Trophoblast cell (in vitro differentiated cells and primary cell): Measurements from ENCODE around the gene AEBP2.

Experiments
- DNase-seq, 2 donors: peaks; one replicate each; pipeline ENCODE4 v3.0.0-alpha.2; 2016
- H2AFZ ChIP-seq: 2 replicates; pipeline ENCODE4 v1.6.1; 2013; ENCODE audit warnings: low read length, moderate library complexity, mild to moderate bottlenecking; ENCODE audit not compliant: insufficient read depth, poor library complexity
- H2AK5ac ChIP-seq: 2 replicates; pipeline ENCODE4 v1.6.1; 2013; ENCODE audit warnings: mild to moderate bottlenecking, low read length
- H2BK120ac ChIP-seq: 2 replicates; pipeline ENCODE4 v1.6.1; 2013; ENCODE audit warnings: low read length, mild to moderate bottlenecking, moderate library complexity; ENCODE audit not compliant: insufficient read depth, poor library complexity
- H2BK12ac ChIP-seq: 2 replicates; pipeline ENCODE4 v1.6.1; 2013; ENCODE audit warnings: mild to moderate bottlenecking, low read length, moderate library complexity
- H2BK5ac ChIP-seq: 2 replicates; pipeline ENCODE4 v1.6.1; 2013; ENCODE audit warnings: low read length, low read depth, moderate library complexity, mild to moderate bottlenecking; ENCODE audit not compliant: poor library complexity
- H3K14ac ChIP-seq: 2 replicates; pipeline ENCODE4 v1.6.1; 2013; ENCODE audit warnings: mild to moderate bottlenecking, low read length
- H3K18ac ChIP-seq: 2 replicates; pipeline ENCODE4 v1.6.1; 2013; ENCODE audit warnings: mild to moderate bottlenecking, low read length
- H3K23ac ChIP-seq: 2 replicates; pipeline ENCODE4 v1.6.1; 2013; ENCODE audit warnings: low read length
- H3K27ac ChIP-seq: 2 replicates; pipeline ENCODE4 v1.5.1; 2013; ENCODE audit warnings: low read depth, mild to moderate bottlenecking, inconsistent platforms, low read length, moderate library complexity
- H3K27me3 ChIP-seq: 2 replicates; pipeline ENCODE4 v1.6.1; 2013; ENCODE audit warnings: inconsistent platforms, mild to moderate bottlenecking, low read length, moderate library complexity; ENCODE audit not compliant: insufficient read depth
- H3K36me3 ChIP-seq, 2 experiments: 1 replicate in 1 of 2; 2 replicates in 1 of 2; pipeline ENCODE4 v1.6.1; 2013; ENCODE audit warnings: low read length in 2 of 2, mild to moderate bottlenecking in 2 of 2, moderate library complexity in 1 of 2; ENCODE audit not compliant: insufficient read depth in 2 of 2, control insufficient read depth in 1 of 2
- H3K4ac ChIP-seq: 2 replicates; pipeline ENCODE4 v1.6.1; 2013; ENCODE audit warnings: low read depth, mild to moderate bottlenecking, low read length, moderate library complexity
- H3K4me1 ChIP-seq, 2 experiments: 1 replicate in 1 of 2; 2 replicates in 1 of 2; pipeline ENCODE4 v1.6.1; 2013; ENCODE audit warnings: low read length in 2 of 2, mild to moderate bottlenecking in 2 of 2, moderate library complexity in 1 of 2; ENCODE audit not compliant: insufficient read depth in 2 of 2, control insufficient read depth in 1 of 2
- H3K4me2 ChIP-seq: 2 replicates; pipeline ENCODE4 v1.6.1; 2013; ENCODE audit warnings: inconsistent platforms, mild to moderate bottlenecking, low read length, moderate library complexity
- H3K4me3 ChIP-seq: 2 replicates; pipeline ENCODE4 v1.5.1; 2013; ENCODE audit warnings: mild to moderate bottlenecking, low read depth, low read length, inconsistent platforms
- H3K79me1 ChIP-seq: one replicate; pipeline ENCODE4 v1.6.1; 2013; ENCODE audit warnings: low read length
- H3K79me2 ChIP-seq: 2 replicates; pipeline ENCODE4 v1.6.1; 2013; ENCODE audit warnings: low read length, mild to moderate bottlenecking; ENCODE audit not compliant: control insufficient read depth, insufficient read depth, poor library complexity
- H3K9ac ChIP-seq: 2 replicates; pipeline ENCODE4 v1.6.1; 2013; ENCODE audit warnings: mild to moderate bottlenecking, low read length
- H3K9me3 ChIP-seq: 2 replicates; pipeline ENCODE4 v1.6.1; 2013; ENCODE audit warnings: low read depth, mild to moderate bottlenecking, control low read depth, inconsistent platforms, low read length; ENCODE audit not compliant: insufficient read depth
- H4K12ac ChIP-seq: 2 replicates; pipeline ENCODE4 v1.6.1; 2013; ENCODE audit warnings: low read depth, mild to moderate bottlenecking, low read length, moderate library complexity
- H4K8ac ChIP-seq: 2 replicates; pipeline ENCODE4 v1.6.1; 2013; ENCODE audit warnings: low read depth, mild to moderate bottlenecking, low read length, moderate library complexity
- H4K91ac ChIP-seq: one replicate; pipeline ENCODE4 v1.6.1; 2013; ENCODE audit warnings: low read depth, mild to moderate bottlenecking, low read length, moderate library complexity
- WGBS: extraction: QIAGEN DNeasy Blood & Tissue Kit; methylation state at CpG from one replicate; pipeline ENCODE4 v1.1.7; 2013; ENCODE audit warnings: missing lambda C conversion rate; ENCODE audit not compliant: insufficient read length, insufficient coverage; ENCODE audit errors: extremely low coverage; 5-methylcytosine and 5-hydroxymethylcytosine counted together

AEBP2 gene

DNA sequence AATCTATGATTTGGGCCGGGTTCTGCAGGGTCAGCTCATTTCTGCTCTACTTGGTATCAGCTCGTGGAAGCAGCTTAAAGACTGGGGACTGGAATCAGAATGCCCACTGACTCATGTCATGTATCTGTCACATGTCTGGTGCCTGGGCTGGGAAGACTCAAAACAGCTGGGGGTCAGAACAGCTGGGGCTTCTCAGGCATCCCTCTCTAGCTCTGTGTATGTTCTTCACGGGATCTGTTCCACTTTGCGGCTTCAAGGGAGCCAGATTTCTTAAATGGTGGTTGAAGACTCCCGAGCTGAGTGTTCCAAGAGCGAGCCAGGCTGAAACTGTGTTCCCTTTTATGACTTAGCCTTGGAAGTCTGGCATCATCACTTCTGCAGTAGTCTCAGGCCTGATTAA is 11.9 kb downstream of the AEBP2 start:
- H2BK120ac ChIP-seq, result no peak overlapping the region
- peaks cover 17% of the 10 kb centered on the region for H3K79me2 ChIP-seq
- H3K4me3 ChIP-seq, result no peak overlapping the region
- no peak overlapping the region for H4K91ac ChIP-seq
- H2AFZ ChIP-seq, result no peak overlapping the region
- H3K4me2 ChIP-seq, result no peak overlapping the region
- H3K23ac ChIP-seq, result no peak overlapping the region
- peaks cover 1 to 3% of the 10 kb centered on the region in 2 experiments for H3K36me3 ChIP-seq
- no peak overlapping the region for H2BK5ac ChIP-seq
- H3K27ac ChIP-seq, result no peak overlapping the region
- no peak overlapping the region for H3K18ac ChIP-seq
- H3K4ac ChIP-seq, result peak overlapping the region; percentile 34
- H4K8ac ChIP-seq, result no peak overlapping the region
- H3K27me3 ChIP-seq, result no peaks in the 10 kb centered on the region
- H3K14ac ChIP-seq, result no peak overlapping the region
- no peak overlapping the region for H3K9ac ChIP-seq
- no peak overlapping the region for H2BK12ac ChIP-seq
- H4K12ac ChIP-seq, result no peak overlapping the region
- no peaks in the 10 kb centered on the region for H3K79me1 ChIP-seq
- WGBS, result no CpG with 5 or more reads among the region's 6 CpGs
- no peaks in the 10 kb centered on the region for H3K9me3 ChIP-seq
- peaks cover 0 to 3% of the 10 kb centered on the region in 2 experiments for H3K4me1 ChIP-seq
- no peak overlapping the region for H2AK5ac ChIP-seq
- no peak for DNase-seq

DNA sequence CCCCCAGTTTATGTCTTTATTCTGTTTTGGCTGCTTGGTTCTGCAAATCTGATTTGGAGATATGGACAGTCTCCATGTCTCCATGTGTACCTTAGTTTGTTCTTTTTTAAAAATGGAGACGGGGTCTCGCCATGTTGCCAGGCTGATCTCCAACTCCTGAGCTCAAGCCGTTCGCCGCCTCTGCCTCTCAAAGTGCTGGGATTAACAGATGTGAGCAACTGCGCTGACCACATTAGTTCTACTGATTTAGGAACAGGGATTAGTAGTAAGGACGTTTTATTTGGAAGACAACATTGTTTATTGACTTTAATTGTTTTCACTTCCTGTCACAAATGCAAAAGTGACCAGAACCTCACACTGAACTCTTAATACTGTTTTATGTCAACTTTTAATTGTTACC is 14.7 kb downstream of the AEBP2 start:
- H3K79me1 ChIP-seq, result no peaks in the 10 kb centered on the region
- H2BK12ac ChIP-seq, result no peak overlapping the region
- H2BK5ac ChIP-seq, result no peak overlapping the region
- no peak overlapping the region for H3K14ac ChIP-seq
- no peak overlapping the region for H4K12ac ChIP-seq
- H3K36me3 ChIP-seq, result peaks cover 4 to 7% of the 10 kb centered on the region in 2 experiments
- no peak overlapping the region for H2AFZ ChIP-seq
- peaks cover 0 to 3% of the 10 kb centered on the region in 2 experiments for H3K4me1 ChIP-seq
- no peak overlapping the region for H3K4me3 ChIP-seq
- H3K9me3 ChIP-seq, result no peaks in the 10 kb centered on the region
- H3K79me2 ChIP-seq, result peaks cover 20% of the 10 kb centered on the region
- no peak overlapping the region for H2AK5ac ChIP-seq
- H3K18ac ChIP-seq, result no peak overlapping the region
- H4K8ac ChIP-seq, result no peak overlapping the region
- H2BK120ac ChIP-seq, result no peak overlapping the region
- no peak for DNase-seq
- H3K23ac ChIP-seq, result no peak overlapping the region
- no CpG with 5 or more reads among the region's 7 CpGs for WGBS
- H3K27me3 ChIP-seq, result no peaks in the 10 kb centered on the region
- H3K4ac ChIP-seq, result no peak overlapping the region
- H4K91ac ChIP-seq, result no peak overlapping the region
- H3K9ac ChIP-seq, result no peak overlapping the region
- H3K27ac ChIP-seq, result no peak overlapping the region
- no peak overlapping the region for H3K4me2 ChIP-seq

DNA sequence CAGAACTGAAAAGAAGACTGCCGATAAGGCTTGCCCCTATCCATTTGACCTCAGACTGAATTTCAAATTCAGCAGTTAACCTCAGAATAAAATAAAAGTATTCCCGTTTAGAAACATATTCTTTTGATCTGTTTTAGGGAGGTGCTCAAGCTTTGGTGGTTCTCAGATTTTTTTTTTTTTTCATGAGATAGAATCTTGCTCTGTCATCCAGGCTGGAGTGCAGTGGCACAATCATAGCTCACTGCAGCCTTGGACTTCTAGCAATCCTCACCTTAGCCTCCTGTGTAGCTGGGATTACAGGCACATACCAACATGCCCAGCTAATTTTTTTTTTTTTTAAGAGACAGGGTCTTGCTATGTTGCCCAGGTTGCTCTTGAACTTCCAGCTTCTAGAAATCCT is 15.5 kb downstream of the AEBP2 start:
- Histone ChIP-seq H4K91ac (no peak overlapping the region), H3K4me3 (no peak overlapping the region), H3K36me3 (peaks cover 4 to 7% of the 10 kb centered on the region in 2 experiments), H3K4me2 (no peak overlapping the region), H2BK120ac (no peak overlapping the region), H2AK5ac (no peak overlapping the region), H3K23ac (no peak overlapping the region), H3K79me1 (no peaks in the 10 kb centered on the region), H3K27me3 (no peaks in the 10 kb centered on the region), H4K12ac (no peak overlapping the region), H3K4me1 (peaks cover 0 to 3% of the 10 kb centered on the region in 2 experiments), H2AFZ (no peak overlapping the region), H2BK12ac (no peak overlapping the region), H3K9ac (no peak overlapping the region), H3K9me3 (no peaks in the 10 kb centered on the region), H3K4ac (no peak overlapping the region), H4K8ac (no peak overlapping the region), H3K79me2 (peaks cover 20% of the 10 kb centered on the region), H3K18ac (no peak overlapping the region), H3K27ac (no peak overlapping the region), H2BK5ac (no peak overlapping the region), H3K14ac (no peak overlapping the region)
- no CpG with 5 or more reads among the region's 2 CpGs for WGBS
- no peak for DNase-seq

DNA sequence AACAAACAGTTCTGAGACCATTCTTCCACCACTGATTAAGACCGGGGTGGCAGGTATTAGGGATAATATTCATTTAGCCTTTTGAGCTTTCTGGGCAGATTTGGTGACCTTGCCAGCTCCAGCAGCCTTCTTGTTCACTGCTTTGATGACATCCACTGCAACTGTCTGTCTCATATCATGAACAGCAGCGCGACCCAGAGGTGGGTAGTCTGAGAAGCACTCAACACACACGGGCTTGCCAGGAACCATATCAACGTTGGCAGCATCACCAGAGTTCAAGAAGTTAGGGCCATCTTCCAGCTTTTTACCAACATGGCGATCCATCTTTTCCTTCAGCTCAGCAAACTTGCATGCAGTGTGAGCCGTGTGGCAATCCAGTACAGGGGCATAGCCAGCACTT is 16.9 kb downstream of the AEBP2 start:
- H3K14ac ChIP-seq, result no peak overlapping the region
- H3K4me2 ChIP-seq, result no peak overlapping the region
- H3K23ac ChIP-seq, result no peak overlapping the region
- H2AFZ ChIP-seq, result no peak overlapping the region
- DNase-seq, result no peak
- H2BK5ac ChIP-seq, result no peak overlapping the region
- no peak overlapping the region for H2BK12ac ChIP-seq
- H2BK120ac ChIP-seq, result no peak overlapping the region
- no peak overlapping the region for H4K12ac ChIP-seq
- H3K27ac ChIP-seq, result no peak overlapping the region
- peaks cover 16% of the 10 kb centered on the region for H3K79me2 ChIP-seq
- H2AK5ac ChIP-seq, result no peak overlapping the region
- H3K4ac ChIP-seq, result no peak overlapping the region
- H3K79me1 ChIP-seq, result no peaks in the 10 kb centered on the region
- H3K9ac ChIP-seq, result no peak overlapping the region
- H3K4me1 ChIP-seq, result peaks cover 0 to 1% of the 10 kb centered on the region in 2 experiments
- no peak overlapping the region for H4K91ac ChIP-seq
- H3K27me3 ChIP-seq, result no peaks in the 10 kb centered on the region
- peaks cover 4 to 7% of the 10 kb centered on the region in 2 experiments for H3K36me3 ChIP-seq
- H4K8ac ChIP-seq, result no peak overlapping the region
- no peak overlapping the region for H3K18ac ChIP-seq
- no peak overlapping the region for H3K4me3 ChIP-seq
- H3K9me3 ChIP-seq, result no peaks in the 10 kb centered on the region
- no CpG with 5 or more reads among the region's 7 CpGs for WGBS
